ENCODE data around the gene NPAS3. TPM values are rescaled to one million over a fixed set of nuclear protein-coding genes. Genes with fewer than 3 reads are reported as not detected.

NPAS3 gene
- total and polyA plus RNA-seq, 4 experiments from 2014 or later, result not detected

DNA sequence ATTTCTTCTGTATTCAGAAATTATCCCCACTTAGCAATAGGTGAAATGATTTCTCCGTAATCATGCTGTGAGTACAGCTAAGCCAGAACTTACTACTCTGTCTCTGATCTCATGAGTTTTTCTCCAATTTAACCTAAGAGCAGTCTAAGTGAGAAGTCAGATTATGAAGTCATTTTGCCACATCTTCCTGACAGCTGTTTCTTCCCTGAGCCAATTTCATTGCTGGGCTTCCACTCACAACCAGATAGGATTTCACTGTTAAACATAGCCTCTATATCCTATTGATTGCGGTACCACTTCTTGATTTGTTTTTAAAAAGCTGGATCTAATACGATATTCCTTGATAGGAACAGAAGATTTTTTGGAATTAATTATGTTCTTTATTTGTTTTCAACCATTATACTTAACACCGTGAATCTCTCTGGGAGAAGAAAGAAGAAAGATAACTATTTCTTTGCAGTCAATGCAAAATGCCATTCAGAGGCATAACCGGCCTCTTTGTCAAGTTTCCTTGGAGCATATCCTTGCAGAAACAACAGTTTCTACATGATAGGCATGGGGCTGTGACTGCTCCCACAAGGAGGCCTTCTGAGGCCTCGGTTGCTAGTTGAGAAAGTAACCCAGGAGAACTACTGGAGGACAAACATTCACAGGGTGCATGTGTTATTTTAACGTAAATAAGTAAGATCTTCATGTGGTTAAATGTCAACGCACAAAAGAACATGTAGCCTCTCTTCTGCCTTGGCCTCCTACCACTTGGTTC is 212.2 kb downstream of the NPAS3 start:
- POLR2A ChIA-PET (ENCODE audit: partially characterized antibody), result no interaction called here
- intact Hi-C loops (cut with micrococcal nuclease), result no loop called here
- no peak overlapping the region for H3K27ac Mint-ChIP-seq

DNA sequence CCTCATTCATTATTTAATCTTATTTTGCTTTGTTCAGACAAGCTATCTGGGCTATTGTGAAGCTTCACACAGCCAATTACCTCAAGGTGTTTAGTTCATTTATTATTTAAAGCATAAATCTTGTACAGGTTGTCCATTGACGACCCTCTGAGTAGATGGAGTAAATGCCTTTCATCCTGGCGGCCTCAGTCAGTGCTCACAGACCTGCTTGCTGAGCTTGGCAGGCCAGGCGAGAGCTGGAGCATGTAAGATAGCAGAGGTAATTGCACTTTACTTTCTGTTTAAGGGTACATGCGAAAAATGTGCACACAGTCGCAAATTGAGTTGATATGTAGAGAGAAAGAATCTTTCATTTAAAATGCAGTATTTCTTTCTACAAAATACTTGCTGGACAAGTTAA is 224.4 kb downstream of the NPAS3 start:
- H3K4me3 Mint-ChIP-seq, result no peak overlapping the region

More for the DNA sequence above, 212.2 kb downstream of the NPAS3 start:
- no peaks in the 10 kb centered on the region for H3K36me3 Mint-ChIP-seq
- no peak overlapping the region for H3K4me3 Mint-ChIP-seq
- Histone ChIP-seq H3K9me3 (ENCODE audit: control insufficient read depth in 1 of 2, low read length in 2 of 2) (no peaks in the 10 kb centered on the region), H3K27ac (ENCODE audit: low read depth, low read length) (no peak overlapping the region), H3K36me3 (ENCODE audit: insufficient read depth, low read length) (no peaks in the 10 kb centered on the region), H3K4me3 (ENCODE audit: low read length in 2 of 2) (no peak overlapping the region), H3K27me3 (ENCODE audit: insufficient read depth, low read length) (no peaks in the 10 kb centered on the region), H3K4me1 (ENCODE audit: insufficient read depth, low read length) (no peaks in the 10 kb centered on the region)
- H3K4me1 Mint-ChIP-seq, result no peaks in the 10 kb centered on the region
- no peaks in the 10 kb centered on the region for H3K27me3 Mint-ChIP-seq
- peaks cover 0 to 9% (median 3%) of the 10 kb centered on the region in 8 donors for H3K9me3 Mint-ChIP-seq
- DNase-seq, result no peak
- CTCF ChIA-PET (ENCODE audit: partially characterized antibody), result no interaction called here

DNA sequence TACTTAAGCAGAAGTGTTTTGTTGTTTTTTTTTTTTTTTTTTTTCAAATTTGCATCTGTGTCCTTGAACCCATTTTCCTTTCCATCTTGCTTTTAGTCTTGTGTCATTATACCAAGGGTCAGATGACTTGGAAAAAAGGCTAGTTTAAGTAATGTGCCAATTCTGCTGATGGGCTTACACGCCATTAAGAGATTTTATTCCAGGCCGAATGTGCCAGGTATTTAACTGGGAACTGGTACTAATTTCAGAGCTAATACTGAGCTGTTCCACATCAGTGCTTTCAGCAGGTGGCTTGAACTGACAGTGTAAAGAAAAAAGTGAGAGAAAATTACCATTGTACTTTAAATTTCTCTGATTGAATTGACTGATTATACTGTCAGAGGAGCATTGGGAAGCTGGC is 224.9 kb downstream of the NPAS3 start:
- no peak overlapping the region for H3K27ac ChIP-seq (ENCODE audit: low read depth, low read length)
- POLR2A ChIA-PET (ENCODE audit: partially characterized antibody), result no interaction called here
- Mint-ChIP-seq H3K27me3 (no peaks in the 10 kb centered on the region), H3K4me3 (no peak overlapping the region), H3K4me1 (no peaks in the 10 kb centered on the region), H3K9me3 (peaks cover 0 to 5% (median under 1%) of the 10 kb centered on the region in 8 donors), H3K27ac (no peak overlapping the region), H3K36me3 (no peaks in the 10 kb centered on the region)
- intact Hi-C loops (cut with micrococcal nuclease), result no loop called here
- H3K27me3 ChIP-seq (ENCODE audit: insufficient read depth, low read length), result no peaks in the 10 kb centered on the region
- DNase-seq, result no peak
- H3K36me3 ChIP-seq (ENCODE audit: insufficient read depth, low read length), result no peaks in the 10 kb centered on the region
- CTCF ChIA-PET (ENCODE audit: partially characterized antibody), result no interaction called here
- no peaks in the 10 kb centered on the region for H3K9me3 ChIP-seq (ENCODE audit: control insufficient read depth in 1 of 2, low read length in 2 of 2)
- no peaks in the 10 kb centered on the region for H3K4me1 ChIP-seq (ENCODE audit: insufficient read depth, low read length)
- H3K4me3 ChIP-seq (ENCODE audit: low read length in 2 of 2), result no peak overlapping the region

More for the DNA sequence above, 224.4 kb downstream of the NPAS3 start:
- H3K27me3 Mint-ChIP-seq, result no peaks in the 10 kb centered on the region
- H3K9me3 Mint-ChIP-seq, result peaks cover 0 to 5% (median 1%) of the 10 kb centered on the region in 8 donors
- H3K27me3 ChIP-seq (ENCODE audit: insufficient read depth, low read length), result no peaks in the 10 kb centered on the region
- H3K36me3 ChIP-seq (ENCODE audit: insufficient read depth, low read length), result no peaks in the 10 kb centered on the region
- H3K36me3 Mint-ChIP-seq, result no peaks in the 10 kb centered on the region
- H3K4me1 Mint-ChIP-seq, result no peaks in the 10 kb centered on the region
- no peak overlapping the region for H3K27ac ChIP-seq (ENCODE audit: low read depth, low read length)
- ChIA-PET CTCF (ENCODE audit: partially characterized antibody) (no interaction called here), POLR2A (ENCODE audit: partially characterized antibody) (no interaction called here)
- H3K4me3 ChIP-seq (ENCODE audit: low read length in 2 of 2), result no peak overlapping the region
- no peak overlapping the region for H3K27ac Mint-ChIP-seq
- no peaks in the 10 kb centered on the region for H3K9me3 ChIP-seq (ENCODE audit: control insufficient read depth in 1 of 2, low read length in 2 of 2)
- DNase-seq, result no peak
- no peaks in the 10 kb centered on the region for H3K4me1 ChIP-seq (ENCODE audit: insufficient read depth, low read length)
- intact Hi-C loops (cut with micrococcal nuclease), result no loop called here

DNA sequence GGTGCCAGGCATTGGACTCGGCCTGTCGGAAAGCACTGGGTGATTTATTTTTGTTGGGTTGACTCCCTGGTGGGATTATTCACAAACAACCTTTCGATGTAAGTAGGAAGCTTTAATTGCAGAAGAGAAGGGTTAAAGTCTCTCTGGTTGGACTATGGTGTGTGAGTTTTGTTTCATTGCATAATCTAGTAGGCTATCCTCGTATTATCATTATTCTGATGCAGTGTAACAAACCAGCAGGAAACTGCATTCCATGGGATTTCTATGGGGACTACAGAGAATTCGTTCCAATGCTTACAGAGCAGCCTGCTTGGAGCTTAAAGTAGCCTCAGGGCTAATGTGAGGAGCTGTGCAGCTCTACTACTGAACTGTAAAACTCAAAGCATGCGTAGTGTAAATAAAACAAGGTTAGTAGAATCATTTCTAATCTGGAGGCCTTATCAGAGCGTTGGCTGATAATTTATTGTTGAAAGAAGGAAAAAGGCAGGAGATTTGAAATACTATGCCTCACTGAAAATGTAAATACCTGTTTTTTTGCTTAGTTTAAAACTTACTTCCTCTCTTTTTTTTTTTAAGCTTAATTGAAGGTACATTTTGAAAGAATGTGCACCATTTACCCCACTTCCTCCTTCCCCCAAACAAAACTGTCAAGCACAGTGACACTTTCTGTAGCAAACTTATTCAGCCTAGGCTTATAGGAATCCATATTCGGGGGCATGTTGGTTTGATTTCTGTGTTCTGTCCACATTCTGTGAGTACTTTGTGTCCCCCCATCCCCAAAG is 226.7 kb downstream of the NPAS3 start:
- no peaks in the 10 kb centered on the region for H3K27me3 Mint-ChIP-seq

DNA sequence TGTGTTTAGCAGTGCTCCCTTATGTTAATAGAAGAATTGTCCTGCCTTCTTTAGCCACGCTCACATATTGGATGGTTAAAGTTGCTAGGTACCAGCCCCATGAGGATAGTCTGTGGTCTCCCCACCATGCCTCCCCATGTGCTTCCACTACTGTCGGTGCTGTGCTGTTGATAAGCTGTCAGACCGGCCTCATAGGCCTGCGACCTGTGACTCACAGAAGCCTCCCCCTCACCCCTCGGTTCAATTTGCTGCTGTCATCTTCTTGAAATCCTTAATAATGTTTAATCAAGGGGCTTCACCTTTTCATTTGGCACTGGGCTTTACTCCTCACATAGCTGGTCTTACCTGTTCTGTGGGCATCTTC is 227.2 kb downstream of the NPAS3 start:
- no peak for DNase-seq
- intact Hi-C loops (cut with micrococcal nuclease), result no loop called here
- H3K27me3 ChIP-seq (ENCODE audit: insufficient read depth, low read length), result no peaks in the 10 kb centered on the region
- ChIA-PET POLR2A (ENCODE audit: partially characterized antibody) (no interaction called here), CTCF (ENCODE audit: partially characterized antibody) (no interaction called here)
- no peak overlapping the region for H3K4me3 ChIP-seq (ENCODE audit: low read length in 2 of 2)
- Mint-ChIP-seq H3K4me3 (no peak overlapping the region), H3K36me3 (no peaks in the 10 kb centered on the region), H3K27ac (no peak overlapping the region), H3K9me3 (peaks cover 0 to 5% (median under 1%) of the 10 kb centered on the region in 8 donors), H3K27me3 (no peaks in the 10 kb centered on the region), H3K4me1 (no peaks in the 10 kb centered on the region)
- no peaks in the 10 kb centered on the region for H3K36me3 ChIP-seq (ENCODE audit: insufficient read depth, low read length)
- no peak overlapping the region for H3K27ac ChIP-seq (ENCODE audit: low read depth, low read length)
- H3K4me1 ChIP-seq (ENCODE audit: insufficient read depth, low read length), result no peaks in the 10 kb centered on the region
- no peaks in the 10 kb centered on the region for H3K9me3 ChIP-seq (ENCODE audit: control insufficient read depth in 1 of 2, low read length in 2 of 2)

More for the DNA sequence above, 226.7 kb downstream of the NPAS3 start:
- Mint-ChIP-seq H3K27ac (no peak overlapping the region), H3K9me3 (peaks cover 0 to 5% (median 0%) of the 10 kb centered on the region in 8 donors), H3K36me3 (no peaks in the 10 kb centered on the region), H3K4me3 (no peak overlapping the region), H3K4me1 (no peaks in the 10 kb centered on the region)
- no peak for DNase-seq
- intact Hi-C loops (cut with micrococcal nuclease), result no loop called here
- CTCF ChIA-PET (ENCODE audit: partially characterized antibody), result no interaction called here
- H3K27ac ChIP-seq (ENCODE audit: low read depth, low read length), result no peak overlapping the region
- POLR2A ChIA-PET (ENCODE audit: partially characterized antibody), result no interaction called here
- H3K4me3 ChIP-seq (ENCODE audit: low read length in 2 of 2), result no peak overlapping the region
- H3K36me3 ChIP-seq (ENCODE audit: insufficient read depth, low read length), result no peaks in the 10 kb centered on the region
- no peaks in the 10 kb centered on the region for H3K27me3 ChIP-seq (ENCODE audit: insufficient read depth, low read length)
- no peaks in the 10 kb centered on the region for H3K9me3 ChIP-seq (ENCODE audit: control insufficient read depth in 1 of 2, low read length in 2 of 2)
- H3K4me1 ChIP-seq (ENCODE audit: insufficient read depth, low read length), result no peaks in the 10 kb centered on the region

DNA sequence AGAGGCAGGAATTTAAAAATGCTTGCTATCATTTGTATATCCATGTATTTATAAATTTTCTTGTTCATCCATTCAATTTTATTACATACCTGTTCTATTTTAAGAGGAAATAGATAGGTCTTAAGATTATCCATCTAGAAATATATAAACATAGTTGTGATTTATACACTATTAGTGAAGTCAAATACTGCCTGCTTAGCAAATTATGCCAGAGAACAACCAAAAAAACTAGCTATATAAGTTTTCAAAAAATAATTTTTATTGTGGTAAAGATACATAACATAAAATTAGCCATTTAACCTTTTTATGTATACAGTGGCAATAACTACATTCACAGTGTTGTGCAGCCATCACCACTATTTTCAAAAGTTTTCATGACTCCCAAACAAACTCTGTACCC is 237.3 kb downstream of the NPAS3 start:
- H3K27ac ChIP-seq (ENCODE audit: low read depth, low read length), result no peak overlapping the region
- no peaks in the 10 kb centered on the region for H3K27me3 Mint-ChIP-seq
- no peak overlapping the region for H3K27ac Mint-ChIP-seq
- ChIA-PET POLR2A (ENCODE audit: partially characterized antibody) (no interaction called here), CTCF (ENCODE audit: partially characterized antibody) (no interaction called here)
- H3K27me3 ChIP-seq (ENCODE audit: insufficient read depth, low read length), result no peaks in the 10 kb centered on the region
- peaks cover 0 to 6% (median 0%) of the 10 kb centered on the region in 8 donors for H3K9me3 Mint-ChIP-seq
- no peaks in the 10 kb centered on the region for H3K4me1 Mint-ChIP-seq
- H3K36me3 ChIP-seq (ENCODE audit: insufficient read depth, low read length), result no peaks in the 10 kb centered on the region
- intact Hi-C loops (cut with micrococcal nuclease), result no loop called here
- H3K9me3 ChIP-seq (ENCODE audit: control insufficient read depth in 1 of 2, low read length in 2 of 2), result no peaks in the 10 kb centered on the region
- no peak overlapping the region for H3K4me3 Mint-ChIP-seq
- no peaks in the 10 kb centered on the region for H3K36me3 Mint-ChIP-seq
- no peak for DNase-seq
- no peaks in the 10 kb centered on the region for H3K4me1 ChIP-seq (ENCODE audit: insufficient read depth, low read length)
- H3K4me3 ChIP-seq (ENCODE audit: low read length in 2 of 2), result no peak overlapping the region

DNA sequence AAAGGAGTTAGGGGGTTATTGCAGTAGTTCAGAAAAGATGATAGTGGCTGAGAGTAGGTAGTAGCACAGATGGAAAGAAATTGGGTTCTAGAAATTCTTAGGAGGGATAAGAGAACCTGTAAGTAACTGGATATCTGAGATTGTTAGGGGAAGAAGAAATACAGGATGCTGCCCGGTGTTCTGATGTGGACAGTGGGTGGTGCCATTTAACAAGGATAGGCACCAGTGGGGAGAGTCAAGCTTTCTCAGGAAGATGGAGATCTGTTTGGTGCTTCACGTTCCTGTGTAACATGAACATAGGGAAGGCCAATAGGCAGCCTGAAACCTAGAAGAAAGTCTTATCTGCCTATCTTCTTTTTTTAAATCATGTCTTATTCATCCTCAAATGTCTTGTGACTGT is 245.9 kb downstream of the NPAS3 start:
- intact Hi-C loops (cut with micrococcal nuclease), result no loop called here
- no peaks in the 10 kb centered on the region for H3K36me3 ChIP-seq (ENCODE audit: insufficient read depth, low read length)
- no peaks in the 10 kb centered on the region for H3K27me3 Mint-ChIP-seq
- H3K27ac ChIP-seq (ENCODE audit: low read depth, low read length), result no peak overlapping the region
- H3K36me3 Mint-ChIP-seq, result no peaks in the 10 kb centered on the region
- H3K4me1 Mint-ChIP-seq, result no peaks in the 10 kb centered on the region
- H3K9me3 ChIP-seq (ENCODE audit: control insufficient read depth in 1 of 2, low read length in 2 of 2), result no peaks in the 10 kb centered on the region
- no peak overlapping the region for H3K27ac Mint-ChIP-seq
- no peaks in the 10 kb centered on the region for H3K27me3 ChIP-seq (ENCODE audit: insufficient read depth, low read length)
- H3K4me3 Mint-ChIP-seq, result no peak overlapping the region
- POLR2A ChIA-PET (ENCODE audit: partially characterized antibody), result no interaction called here
- no peak overlapping the region for H3K4me3 ChIP-seq (ENCODE audit: low read length in 2 of 2)
- DNase-seq, result no peak
- H3K4me1 ChIP-seq (ENCODE audit: insufficient read depth, low read length), result no peaks in the 10 kb centered on the region
- H3K9me3 Mint-ChIP-seq, result peaks cover 0 to 3% (median 0%) of the 10 kb centered on the region in 8 donors
- CTCF ChIA-PET (ENCODE audit: partially characterized antibody), result no interaction called here

Data from CD4-positive, alpha-beta memory T cell (primary cell).